ENCODE results near the gene SEMA4A. TPM values are rescaled to one million over a fixed set of nuclear protein-coding genes. Genes with fewer than 3 reads are reported as not detected.
A peak's percentile ranks its signal among the peaks of the same experiment; 100 is the strongest.
"Not testable (repeated sequence)": the region's sequence is repeated elsewhere in the genome, so short reads cannot be mapped to it uniquely, and the experiment has no call there.

SEMA4A gene
- total RNA-seq, 2 experiments from 2014 or later, result 68.2 to 75.1 TPM

DNA sequence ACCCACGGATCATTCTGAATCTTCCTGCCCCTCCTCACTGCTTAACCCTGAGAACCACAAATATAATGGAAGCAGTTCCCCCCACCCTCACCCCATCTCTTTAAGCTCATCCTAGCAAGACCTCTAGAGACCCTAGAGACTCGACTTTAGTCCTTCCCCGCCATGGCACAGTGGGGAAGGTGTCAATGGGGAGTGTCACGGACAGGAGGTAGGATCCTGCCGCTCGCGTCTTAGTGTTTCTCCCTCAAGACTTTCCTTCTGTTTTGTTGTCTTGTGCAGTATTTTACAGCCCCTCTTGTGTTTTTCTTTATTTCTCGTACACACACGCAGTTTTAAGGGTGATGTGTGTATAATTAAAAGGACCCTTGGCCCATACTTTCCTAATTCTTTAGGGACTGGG, 58.7 kb downstream of the SEMA4A start:
- intact Hi-C loops (cut with micrococcal nuclease), result loop anchor here (2.0 to 5.0 kb wide), 2 partner anchors 71 to 290 kb away; partner anchors contain the start of genes MEF2D and SMG5
- peaks cover 33% of the 10 kb centered on the region for H3K4me1 Mint-ChIP-seq (ENCODE audit: low read depth)
- no peaks in the 10 kb centered on the region for H3K9me3 Mint-ChIP-seq
- CTCF ChIA-PET, result interaction anchor here (0.6 to 5.4 kb wide), 10 partner anchors 10 to 1039 kb away, joined by 3 to 78 read pairs (median 4); partner anchors contain the start of genes KRTCAP2 and SLC25A44
- peaks cover 60% of the 10 kb centered on the region for H3K36me3 Mint-ChIP-seq
- H3K4me3 Mint-ChIP-seq, result peak overlapping the region; percentile 76
- H3K27me3 Mint-ChIP-seq, result no peaks in the 10 kb centered on the region
- H3K27ac Mint-ChIP-seq, result peak overlapping the region; percentile 96
- DNase-seq, result no peak
- POLR2A ChIA-PET, result interaction anchor here (0.8 to 5.2 kb wide), 12 partner anchors 12 to 289 kb away, joined by 3 to 85 read pairs (median 14); partner anchors contain the start of genes SLC25A44 and SMG5

DNA sequence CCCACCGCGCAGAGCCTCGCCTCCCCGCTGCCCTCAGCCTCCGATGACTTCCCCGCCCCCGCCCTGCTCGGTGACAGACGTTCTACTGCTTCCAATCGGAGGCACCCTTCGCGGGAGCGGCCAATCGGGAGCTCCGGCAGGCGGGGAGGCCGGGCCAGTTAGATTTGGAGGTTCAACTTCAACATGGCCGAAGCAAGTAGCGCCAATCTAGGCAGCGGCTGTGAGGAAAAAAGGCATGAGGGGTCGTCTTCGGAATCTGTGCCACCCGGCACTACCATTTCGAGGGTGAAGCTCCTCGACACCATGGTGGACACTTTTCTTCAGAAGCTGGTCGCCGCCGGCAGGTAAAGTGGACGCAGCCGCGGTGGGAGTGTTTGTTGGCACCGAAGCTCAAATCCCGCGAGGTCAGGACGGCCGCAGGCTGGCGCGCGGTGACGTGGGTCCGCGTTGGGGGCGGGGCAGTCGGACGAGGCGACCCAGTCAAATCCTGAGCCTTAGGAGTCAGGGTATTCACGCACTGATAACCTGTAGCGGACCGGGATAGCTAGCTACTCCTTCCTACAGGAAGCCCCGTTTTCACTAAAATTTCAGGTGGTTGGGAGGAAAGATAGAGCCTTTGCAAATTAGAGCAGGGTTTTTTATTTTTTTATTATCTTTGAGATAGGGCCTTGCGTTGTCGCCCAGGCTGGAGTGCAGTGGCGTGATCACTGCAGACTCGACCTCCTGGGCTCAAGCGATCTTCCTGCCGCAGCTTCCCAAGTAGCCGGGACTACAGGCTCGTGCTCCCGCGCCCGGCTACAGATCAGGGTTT, 59.7 kb downstream of the SEMA4A start, which contains the start of gene PMF1:
Gene PMF1, plus strand, starts transcription at position 175 of the 811 bp plus-strand sequence. Its CDS starts 9 bp downstream, at position 184.
- peaks cover 56% of the 10 kb centered on the region for H3K36me3 Mint-ChIP-seq
- H3K4me3 Mint-ChIP-seq, result peak within 1 kb of the TSS; percentile 76
- H3K27me3 Mint-ChIP-seq, result no peaks in the 10 kb centered on the region
- DNase-seq, result peak; percentile 98
- intact Hi-C loops (cut with micrococcal nuclease), result loop anchor here (1.0 to 5.0 kb wide), 4 partner anchors 10 to 289 kb away; partner anchors contain the start of genes MEF2D and SMG5
- H3K4me1 Mint-ChIP-seq (ENCODE audit: low read depth), result peaks cover 40% of the 10 kb centered on the region
- H3K27ac Mint-ChIP-seq, result peak within 1 kb of the TSS; percentile 96
- ChIA-PET CTCF (interaction anchor here (0.6 to 5.4 kb wide), 14 partner anchors 9 to 1040 kb away, joined by 3 to 78 read pairs (median 4); partner anchors contain the start of genes KRTCAP2 and SLC25A44), POLR2A (interaction anchor here (0.6 to 5.2 kb wide), 17 partner anchors 11 to 288 kb away, joined by 3 to 85 read pairs (median 7); partner anchors contain the start of genes LMNA, SEMA4A, SLC25A44 and SMG5)
- H3K9me3 Mint-ChIP-seq, result no peaks in the 10 kb centered on the region

- Mint-ChIP-seq H3K36me3 (peaks cover 56% of the 10 kb centered on the region), H3K9me3 (no peaks in the 10 kb centered on the region), H3K27me3 (no peaks in the 10 kb centered on the region), H3K27ac (peak overlapping the region; percentile 96), H3K4me3 (peak overlapping the region; percentile 76), H3K4me1 (ENCODE audit: low read depth) (peaks cover 41% of the 10 kb centered on the region)
- CTCF ChIA-PET, result interaction anchor here (0.7 to 5.4 kb wide), 8 partner anchors 12 to 147 kb away, joined by 3 to 78 read pairs (median 8); partner anchors contain the start of gene SLC25A44
- POLR2A ChIA-PET, result interaction anchor here (0.6 to 5.2 kb wide), 12 partner anchors 11 to 183 kb away, joined by 3 to 85 read pairs (median 14); partner anchors contain the start of genes LMNA, SEMA4A, SLC25A44 and SMG5
- intact Hi-C loops (cut with micrococcal nuclease), result loop anchor here (1.0 to 5.0 kb wide), 4 partner anchors 10 to 289 kb away; partner anchors contain the start of genes MEF2D and SMG5
- no peak for DNase-seq
Observed at GRCh38 chr1:156213644-156213966, 60.2 kb downstream of the SEMA4A start.

- Mint-ChIP-seq H3K4me3 (peak overlapping the region; percentile 76), H3K9me3 (peaks cover 1% of the 10 kb centered on the region), H3K4me1 (ENCODE audit: low read depth) (peaks cover 43% of the 10 kb centered on the region), H3K36me3 (peaks cover 52% of the 10 kb centered on the region), H3K27me3 (no peaks in the 10 kb centered on the region), H3K27ac (peak overlapping the region; percentile 96)
- intact Hi-C loops (cut with micrococcal nuclease), result loop anchor here (1.0 to 5.0 kb wide), 2 partner anchors 21 to 288 kb away; partner anchors contain the start of gene MEF2D
- DNase-seq, result peak; percentile 74
- POLR2A ChIA-PET, result interaction anchor here (0.6 to 5.2 kb wide), 12 partner anchors 10 to 303 kb away, joined by 3 to 85 read pairs (median 14); partner anchors contain the start of genes LMNA, SEMA4A and SLC25A44
- CTCF ChIA-PET, result interaction anchor here (1.2 to 5.4 kb wide), 4 partner anchors 11 to 117 kb away, joined by 7 to 78 read pairs (median 8); no protein-coding TSS in a partner anchor
Observed at GRCh38 chr1:156214024-156214748, 60.8 kb downstream of the SEMA4A start.

DNA sequence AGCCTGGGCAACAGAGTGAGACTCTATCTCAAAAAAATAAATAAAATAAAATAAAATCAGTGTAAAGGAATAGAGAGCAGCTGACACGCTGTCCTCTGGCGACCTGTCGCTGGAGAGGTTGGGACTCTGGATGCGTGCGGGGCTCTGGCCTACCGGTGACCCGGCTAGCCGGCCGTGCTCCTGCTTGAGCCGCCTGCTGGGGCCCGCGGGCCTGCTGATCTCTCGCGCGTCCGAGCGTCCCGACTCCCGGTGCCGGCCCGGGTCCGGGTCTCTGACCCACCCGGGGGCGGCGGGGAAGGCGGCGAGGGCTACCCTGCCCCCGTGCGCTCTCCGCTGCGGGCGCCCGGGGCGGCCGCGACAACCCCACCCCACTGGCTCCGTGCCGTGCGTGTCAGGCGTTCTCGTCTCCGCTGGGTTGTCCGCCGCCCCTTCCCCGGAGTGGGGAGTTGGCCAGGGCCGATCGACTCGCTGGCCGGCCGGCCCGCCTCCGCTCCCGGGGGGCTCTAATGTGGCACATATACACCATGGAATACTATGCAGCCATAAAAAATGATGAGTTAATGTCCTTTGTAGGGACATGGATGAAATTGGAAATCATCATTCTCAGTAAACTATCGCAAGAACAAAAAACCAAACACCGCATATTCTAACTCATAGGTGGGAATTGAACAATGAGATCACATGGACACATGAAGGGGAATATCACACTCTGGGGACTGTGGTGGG, 63.1 kb downstream of the SEMA4A start:
- DNase-seq; H3K27me3 Mint-ChIP-seq; intact Hi-C loops (cut with micrococcal nuclease); H3K9me3 Mint-ChIP-seq: not testable (repeated sequence)
- Mint-ChIP-seq H3K27ac (peak overlapping the region; percentile 98), H3K36me3 (peaks cover 57% of the 10 kb centered on the region), H3K4me3 (peak overlapping the region; percentile 20), H3K4me1 (ENCODE audit: low read depth) (peaks cover 62% of the 10 kb centered on the region)
- ChIA-PET CTCF (interaction anchor here (2.6 kb wide), 1 partner anchor 119 kb away, joined by 8 read pairs; no protein-coding TSS in a partner anchor), POLR2A (interaction anchor here (4.3 to 4.6 kb wide), 2 partner anchors 18 to 119 kb away, joined by 28 to 62 read pairs; no protein-coding TSS in a partner anchor)

- ChIA-PET POLR2A (interaction anchor here (0.7 to 3.0 kb wide), 14 partner anchors 8 to 121 kb away, joined by 3 to 27 read pairs (median 4); partner anchors contain the start of genes LMNA, SLC25A44 and SMG5), CTCF (interaction anchor here (0.6 to 1.3 kb wide), 12 partner anchors 8 to 1959 kb away, joined by 3 to 11 read pairs (median 4); no protein-coding TSS in a partner anchor)
- peaks cover 65% of the 10 kb centered on the region for H3K36me3 Mint-ChIP-seq
- H3K4me3 Mint-ChIP-seq, result peak overlapping the region; percentile 81
- H3K9me3 Mint-ChIP-seq, result peaks cover 3% of the 10 kb centered on the region
- intact Hi-C loops (cut with micrococcal nuclease), result loop anchor here (1.0 kb wide), 2 partner anchors 8 to 57 kb away; no protein-coding TSS in a partner anchor
- no peaks in the 10 kb centered on the region for H3K27me3 Mint-ChIP-seq
- H3K4me1 Mint-ChIP-seq (ENCODE audit: low read depth), result peaks cover 68% of the 10 kb centered on the region
- H3K27ac Mint-ChIP-seq, result peak overlapping the region; percentile 98
- DNase-seq, result peak; percentile 64
Observed at GRCh38 chr1:156217871-156218270, 64.5 kb downstream of the SEMA4A start.

DNA sequence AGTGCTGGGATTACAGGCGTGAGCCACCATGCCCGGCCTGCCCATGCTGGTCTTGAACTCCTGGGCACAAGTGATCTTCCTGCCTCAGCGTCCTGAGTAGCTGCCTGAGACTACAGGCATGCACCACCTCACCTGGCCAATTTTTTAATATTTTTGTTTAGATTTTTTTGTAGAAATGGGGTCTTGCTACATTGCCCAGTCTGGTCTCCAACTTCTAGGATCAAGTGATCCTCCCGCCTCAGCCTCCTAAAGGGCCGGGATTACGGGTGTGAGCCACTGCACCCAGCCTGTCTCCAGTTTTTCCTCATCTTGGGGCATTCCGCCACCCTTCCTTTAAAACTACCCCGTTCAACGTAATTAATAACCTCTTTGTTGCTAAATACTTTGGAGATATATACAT, 66.8 kb downstream of the SEMA4A start:
- ChIA-PET POLR2A (interaction anchor here (1.0 kb wide), 1 partner anchor 124 kb away, joined by 7 read pairs; no protein-coding TSS in a partner anchor), CTCF (interaction anchor here (1.3 to 2.0 kb wide), 2 partner anchors 75 to 79 kb away, joined by 5 to 7 read pairs; no protein-coding TSS in a partner anchor)
- H3K27me3 Mint-ChIP-seq, result no peaks in the 10 kb centered on the region
- H3K9me3 Mint-ChIP-seq, result peaks cover 3% of the 10 kb centered on the region
- H3K27ac Mint-ChIP-seq, result peak overlapping the region; percentile 98
- intact Hi-C loops (cut with micrococcal nuclease), result loop anchor here (5.0 to 10.0 kb wide), 2 partner anchors 117 to 275 kb away; partner anchors contain the start of genes CCT3, RXFP4 and TSACC
- H3K4me1 Mint-ChIP-seq (ENCODE audit: low read depth), result peaks cover 74% of the 10 kb centered on the region
- peaks cover 61% of the 10 kb centered on the region for H3K36me3 Mint-ChIP-seq
- no peak overlapping the region for H3K4me3 Mint-ChIP-seq
- DNase-seq, result no peak

DNA sequence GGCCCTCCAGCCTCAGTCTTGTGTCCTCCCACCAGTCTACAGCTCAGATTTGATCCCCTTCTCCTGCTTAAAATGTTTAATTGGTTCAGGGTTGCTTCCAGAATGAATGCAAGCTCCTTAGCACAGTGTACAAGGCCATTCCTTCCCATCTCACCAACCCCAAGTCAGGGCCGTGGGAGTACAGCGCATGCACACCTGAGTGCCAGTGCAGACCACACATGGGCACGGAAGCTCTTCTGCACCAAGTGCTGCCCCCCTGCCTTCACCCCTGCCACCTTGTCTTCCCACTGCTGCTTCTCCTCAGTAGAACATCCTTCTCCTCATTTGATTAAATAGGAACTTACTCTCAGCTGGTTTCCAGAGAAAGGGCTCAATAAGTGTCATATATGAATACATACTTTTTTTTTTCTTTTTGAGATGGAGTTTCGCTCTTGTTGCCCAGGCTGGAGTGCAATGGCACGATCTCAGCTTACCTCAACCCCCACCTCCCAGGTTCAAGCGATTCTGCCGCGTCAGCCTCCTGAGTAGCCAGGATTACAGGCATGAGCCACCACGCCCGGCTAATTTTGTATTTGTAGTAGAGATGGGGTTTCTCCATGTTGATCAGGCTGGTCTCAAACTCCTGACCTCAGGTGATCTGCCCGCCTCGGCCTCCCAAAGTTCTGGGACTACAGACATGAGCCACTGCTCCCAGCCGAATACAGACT, 68.8 kb downstream of the SEMA4A start:
- DNase-seq, result peak; percentile 45
- H3K27ac Mint-ChIP-seq, result peak overlapping the region; percentile 98
- H3K9me3 Mint-ChIP-seq, result peaks cover 3% of the 10 kb centered on the region
- ChIA-PET CTCF (interaction anchor here (0.9 to 6.2 kb wide), 4 partner anchors 10 to 126 kb away, joined by 3 to 70 read pairs (median 6); partner anchors contain the start of gene PMF1), POLR2A (interaction anchor here (0.7 to 6.3 kb wide), 10 partner anchors 9 to 174 kb away, joined by 3 to 85 read pairs (median 5); partner anchors contain the start of genes PMF1, SLC25A44 and SMG5)
- peaks cover 66% of the 10 kb centered on the region for H3K36me3 Mint-ChIP-seq
- H3K4me3 Mint-ChIP-seq, result peak overlapping the region; percentile 67
- no peaks in the 10 kb centered on the region for H3K27me3 Mint-ChIP-seq
- H3K4me1 Mint-ChIP-seq (ENCODE audit: low read depth), result peaks cover 76% of the 10 kb centered on the region
- intact Hi-C loops (cut with micrococcal nuclease), result loop anchor here (5.0 to 10.0 kb wide), 2 partner anchors 115 to 277 kb away; partner anchors contain the start of genes CCT3, RXFP4 and TSACC

GRCh38 chr1:156225677-156226014, 72.3 kb downstream of the SEMA4A start:
- no peaks in the 10 kb centered on the region for H3K27me3 Mint-ChIP-seq
- no peak for DNase-seq
- intact Hi-C loops (cut with micrococcal nuclease), result loop anchor here (1.0 to 10.0 kb wide), 4 partner anchors 7 to 281 kb away; partner anchors contain the start of genes RXFP4, SMG5 and TMEM79
- ChIA-PET POLR2A (interaction anchor here (1.0 to 6.3 kb wide), 11 partner anchors 8 to 129 kb away, joined by 3 to 85 read pairs (median 7); partner anchors contain the start of genes PMF1 and SLC25A44), CTCF (interaction anchor here (0.6 to 6.2 kb wide), 27 partner anchors 8 to 144 kb away, joined by 3 to 310 read pairs (median 5); partner anchors contain the start of genes MEX3A, PMF1, SEMA4A and SLC25A44)
- peak overlapping the region; percentile 1 for H3K4me3 Mint-ChIP-seq
- peaks cover 60% of the 10 kb centered on the region for H3K36me3 Mint-ChIP-seq
- H3K27ac Mint-ChIP-seq, result peak overlapping the region; percentile 96
- peaks cover 58% of the 10 kb centered on the region for H3K4me1 Mint-ChIP-seq (ENCODE audit: low read depth)
- no peaks in the 10 kb centered on the region for H3K9me3 Mint-ChIP-seq
